ENCODE data around the gene CHCHD3. TPM values are rescaled to one million over a fixed set of nuclear protein-coding genes. Genes with fewer than 3 reads are reported as not detected.

The CHCHD3 gene
- polyA plus RNA-seq, 3 donors: 30.5 to 56.7 (median 48.8) TPM

DNA sequence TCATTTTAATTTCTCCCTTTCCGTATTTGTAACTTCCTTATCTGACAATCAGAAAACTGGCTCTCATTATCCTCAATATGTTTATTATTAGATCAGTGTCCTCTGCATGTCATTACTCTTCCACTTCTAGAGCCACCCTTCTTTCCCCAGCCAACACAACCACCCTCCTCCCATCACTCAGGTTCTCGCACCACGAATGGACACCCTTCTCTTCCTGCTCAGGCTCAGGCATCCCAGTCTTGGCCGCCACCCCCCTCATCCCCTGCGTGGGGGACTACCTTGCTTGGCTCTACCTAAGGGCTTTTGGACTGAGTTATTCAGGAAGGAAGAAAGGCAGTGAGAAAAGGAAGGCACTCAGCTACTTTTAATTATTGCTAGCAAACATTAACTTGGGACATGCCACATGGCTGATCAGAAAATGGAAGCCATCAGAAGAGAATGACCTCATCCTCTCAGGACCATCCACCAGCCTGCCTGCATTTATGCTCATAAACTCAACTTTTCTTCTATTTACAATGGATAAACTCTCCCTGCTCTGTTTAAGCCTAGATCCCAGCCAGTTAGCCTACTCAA lies 305.8 kb downstream of the CHCHD3 start:
- Mint-ChIP-seq H3K4me1 (peaks cover 9% of the 10 kb centered on the region), H3K36me3 (no peaks in the 10 kb centered on the region), H3K27me3 (ENCODE audit: low read depth in 3 of 3) (peaks cover 0 to 11% (median 9%) of the 10 kb centered on the region in 3 donors), H3K9me3 (peaks cover 0 to 4% (median 0%) of the 10 kb centered on the region in 7 donors), H3K4me3 (no peak overlapping the region), H3K27ac (no peak overlapping the region)
- no peak for DNase-seq
- Histone ChIP-seq H3K4me2 (replicated peaks; ENCODE audit: extremely low read depth, low read length, poor library complexity, severe bottlenecking) (no peak overlapping the region), H3K9ac (ENCODE audit: insufficient read depth, low read length, poor library complexity, severe bottlenecking) (no peak overlapping the region), H3K79me2 (ENCODE audit: insufficient read depth, low read length) (no peaks in the 10 kb centered on the region), H3K9me3 (replicated peaks in 1 of 2; ENCODE audit: control insufficient read depth in 1 of 2, insufficient read depth in 1 of 2, low read length in 2 of 2) (no peaks in the 10 kb centered on the region), H3K27me3 (ENCODE audit: control insufficient read depth in 2 of 2, insufficient read depth in 2 of 2, low read length in 2 of 2) (no peaks in the 10 kb centered on the region), H2AFZ (ENCODE audit: insufficient read depth, low read depth, low read length, poor library complexity, severe bottlenecking) (no peak overlapping the region), H4K20me1 (ENCODE audit: insufficient read depth, low read length) (no peaks in the 10 kb centered on the region), H3K4me3 (replicated peaks in 1 of 3; ENCODE audit: low read depth in 2 of 3, low read length in 3 of 3) (no peak overlapping the region), H3K4me1 (ENCODE audit: control insufficient read depth in 1 of 2, insufficient read depth in 2 of 2, low read length in 2 of 2) (no peaks in the 10 kb centered on the region), H3K27ac (ENCODE audit: low read depth in 1 of 2, low read length in 2 of 2) (no peak overlapping the region), H3K36me3 (replicated peaks in 1 of 2; ENCODE audit: control insufficient read depth in 1 of 2, insufficient read depth in 2 of 2, low read length in 2 of 2) (no peaks in the 10 kb centered on the region)
- TF ChIP-seq CTCF (IDR thresholded peaks at IDR 0.05): no peak
- no CpG with 5 or more reads among the region's 5 CpGs for WGBS (ENCODE audit: insufficient coverage)
- intact Hi-C loops (cut with micrococcal nuclease): no loop called here

DNA sequence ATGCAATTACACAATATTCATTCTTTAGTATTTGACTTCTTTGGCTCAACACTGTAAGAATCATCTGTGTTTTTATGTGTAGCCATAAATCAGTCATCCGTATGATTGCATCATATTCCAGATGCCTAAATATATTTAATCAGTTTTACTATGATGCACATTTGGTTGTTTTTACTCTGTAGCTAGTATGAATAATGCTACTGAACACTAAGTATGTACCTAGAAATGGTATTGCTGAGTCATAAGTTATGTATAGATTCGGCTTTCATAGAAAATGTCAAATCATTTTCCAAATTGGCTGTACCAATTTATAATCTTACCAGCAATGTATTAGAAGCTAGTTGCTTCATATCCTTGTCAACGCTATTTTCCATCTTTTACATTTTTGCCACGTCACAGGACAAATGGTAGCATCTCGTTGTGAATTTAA lies 308.3 kb downstream of the CHCHD3 start:
- no peak overlapping the region for H3K27ac Mint-ChIP-seq
- Histone ChIP-seq H4K20me1 (ENCODE audit: insufficient read depth, low read length) (no peaks in the 10 kb centered on the region), H3K4me3 (replicated peaks in 1 of 3; ENCODE audit: low read depth in 2 of 3, low read length in 3 of 3) (no peak overlapping the region), H3K27ac (ENCODE audit: low read depth in 1 of 2, low read length in 2 of 2) (no peak overlapping the region), H3K4me1 (ENCODE audit: control insufficient read depth in 1 of 2, insufficient read depth in 2 of 2, low read length in 2 of 2) (no peaks in the 10 kb centered on the region), H3K9ac (ENCODE audit: insufficient read depth, low read length, poor library complexity, severe bottlenecking) (no peak overlapping the region), H3K4me2 (replicated peaks; ENCODE audit: extremely low read depth, low read length, poor library complexity, severe bottlenecking) (no peak overlapping the region), H3K9me3 (replicated peaks in 1 of 2; ENCODE audit: control insufficient read depth in 1 of 2, insufficient read depth in 1 of 2, low read length in 2 of 2) (peaks cover 2 to 9% of the 10 kb centered on the region in 2 donors), H2AFZ (ENCODE audit: insufficient read depth, low read depth, low read length, poor library complexity, severe bottlenecking) (no peak overlapping the region), H3K27me3 (ENCODE audit: control insufficient read depth in 2 of 2, insufficient read depth in 2 of 2, low read length in 2 of 2) (no peaks in the 10 kb centered on the region), H3K36me3 (replicated peaks in 1 of 2; ENCODE audit: control insufficient read depth in 1 of 2, insufficient read depth in 2 of 2, low read length in 2 of 2) (no peaks in the 10 kb centered on the region), H3K79me2 (ENCODE audit: insufficient read depth, low read length) (no peaks in the 10 kb centered on the region)
- peaks cover 0 to 17% (median 11%) of the 10 kb centered on the region in 7 donors for H3K9me3 Mint-ChIP-seq
- no peak overlapping the region for H3K4me3 Mint-ChIP-seq
- DNase-seq: no peak
- intact Hi-C loops (cut with micrococcal nuclease): no loop called here
- peaks cover 13% of the 10 kb centered on the region for H3K4me1 Mint-ChIP-seq
- H3K36me3 Mint-ChIP-seq: no peaks in the 10 kb centered on the region
- WGBS (ENCODE audit: insufficient coverage): no CpG with 5 or more reads among the region's 5 CpGs
- peaks cover 0 to 13% (median 7%) of the 10 kb centered on the region in 3 donors for H3K27me3 Mint-ChIP-seq (ENCODE audit: low read depth in 3 of 3)
- TF ChIP-seq CTCF (IDR thresholded peaks at IDR 0.05): no peak
